IPS-NIHi11 (cell line): ENCODE results near the gene ADGRF3.
"Not testable (repeated sequence)": the region's sequence is repeated elsewhere in the genome, so short reads cannot be mapped to it uniquely, and the experiment has no call there.

Experiments
- DNase-seq: peaks from one replicate; pipeline ENCODE4 v3.0.0; 2012; ENCODE audit warnings: mixed read lengths, low spot score

The ADGRF3 gene

DNA sequence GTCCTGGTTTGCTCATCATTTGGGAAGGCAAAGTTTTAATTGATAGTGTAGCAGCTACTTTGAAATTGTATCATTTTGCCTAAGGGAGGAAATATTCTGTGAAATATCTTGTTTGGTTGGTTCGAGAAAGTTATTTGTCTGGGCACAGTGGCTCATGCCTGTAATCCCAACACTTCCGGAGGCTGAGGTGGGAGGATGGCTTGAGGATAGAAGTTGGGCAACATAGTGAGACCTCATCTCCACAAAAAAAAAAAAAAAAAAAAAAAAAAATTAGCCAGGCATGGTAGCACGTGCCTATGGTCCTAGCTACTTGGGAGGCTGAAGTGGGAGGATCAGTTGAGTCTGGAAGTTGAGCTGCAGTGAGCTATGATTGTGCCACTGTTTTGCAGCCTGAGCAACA, 3.1 kb upstream of the ADGRF3 start:
- no peak for DNase-seq

DNA sequence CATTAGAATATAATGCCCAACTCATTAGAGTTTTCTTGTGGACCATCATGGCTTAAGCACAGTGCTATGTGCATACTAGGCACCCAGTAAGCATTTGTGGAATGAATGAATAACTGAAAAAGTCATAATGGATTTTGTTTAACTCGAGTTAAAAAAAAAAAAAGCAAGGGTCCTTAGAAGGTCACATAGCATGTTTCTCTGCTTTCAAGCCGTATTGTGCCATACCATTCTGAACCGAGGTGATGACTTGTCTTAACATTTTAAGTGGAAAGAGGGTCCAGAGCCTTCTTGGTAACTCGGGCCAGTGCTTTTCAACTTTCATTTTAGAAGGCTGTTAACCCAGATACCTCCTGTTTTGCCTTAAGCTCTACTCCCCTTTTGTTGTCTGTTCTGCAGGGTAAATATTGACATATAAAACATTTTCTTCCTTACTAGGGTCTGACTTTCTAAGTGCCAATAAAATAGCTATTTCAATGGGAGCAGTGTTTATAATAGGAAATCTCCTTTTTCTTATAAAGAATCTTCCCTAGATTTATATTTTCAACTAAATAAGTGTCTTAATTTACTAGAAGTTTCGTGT, 787 bp upstream of the ADGRF3 start:
- no peak for DNase-seq

DNA sequence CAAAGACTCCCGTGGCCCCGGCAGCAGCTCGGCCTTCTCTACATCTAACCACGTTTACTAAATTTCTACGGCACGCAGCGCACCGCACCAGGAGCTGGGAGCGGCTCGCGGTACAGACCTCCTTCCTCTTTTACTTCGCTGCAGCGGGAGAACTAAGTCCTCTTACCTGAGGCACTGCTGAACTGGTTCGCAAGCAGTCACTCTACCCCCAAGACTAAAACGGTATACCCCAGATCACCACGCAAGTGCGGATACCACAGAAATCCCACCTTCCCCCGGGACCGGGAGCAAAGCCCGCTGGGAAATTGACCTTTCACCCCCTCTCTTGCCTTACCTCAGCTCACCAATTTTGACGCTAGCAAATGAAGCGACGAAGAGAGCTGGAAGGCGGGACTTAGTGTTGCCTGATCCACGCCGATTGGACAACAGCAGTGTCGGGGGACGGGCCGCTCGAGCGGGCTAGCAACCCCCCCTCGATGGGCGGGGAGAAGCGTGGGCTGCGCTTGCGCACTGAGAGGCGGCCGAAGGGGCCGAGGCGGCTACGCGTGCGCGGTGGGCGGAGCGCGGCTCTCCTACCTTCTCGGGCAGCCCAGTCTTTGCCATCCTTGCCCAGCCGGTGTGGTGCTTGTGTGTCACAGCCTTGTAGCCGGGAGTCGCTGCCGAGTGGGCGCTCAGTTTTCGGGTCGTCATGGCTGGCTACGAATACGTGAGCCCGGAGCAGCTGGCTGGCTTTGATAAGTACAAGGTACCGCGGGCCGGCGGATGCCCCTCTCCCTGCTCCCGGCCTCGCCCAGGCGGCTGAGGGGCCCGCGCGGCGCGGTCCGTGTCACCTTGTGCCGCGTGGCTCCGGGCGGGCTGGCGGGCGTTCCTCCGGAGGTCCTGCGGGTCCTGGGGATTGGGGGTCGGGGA, 790 bp downstream of the ADGRF3 start, which contains the start of gene SELENOI:
TSS of gene SELENOI (plus strand) at position 599 of the 909 bp plus-strand sequence. CDS start at position 689, 90 bp downstream.
- DNase-seq = peak; percentile 96

DNA sequence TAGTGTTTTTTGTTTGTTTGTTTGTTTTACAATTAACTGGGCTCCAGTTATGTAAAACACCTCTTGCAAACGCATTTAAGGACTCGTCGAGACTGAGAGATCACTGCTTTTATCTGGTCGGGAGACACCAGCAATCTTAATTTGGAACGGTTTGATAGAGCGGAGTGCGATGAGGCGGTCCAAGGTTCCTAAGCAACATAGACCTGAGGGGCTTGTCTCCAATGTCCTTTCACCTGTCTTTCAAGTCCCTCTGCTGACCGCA, 1.4 kb downstream of the ADGRF3 start:
- no peak for DNase-seq

DNA sequence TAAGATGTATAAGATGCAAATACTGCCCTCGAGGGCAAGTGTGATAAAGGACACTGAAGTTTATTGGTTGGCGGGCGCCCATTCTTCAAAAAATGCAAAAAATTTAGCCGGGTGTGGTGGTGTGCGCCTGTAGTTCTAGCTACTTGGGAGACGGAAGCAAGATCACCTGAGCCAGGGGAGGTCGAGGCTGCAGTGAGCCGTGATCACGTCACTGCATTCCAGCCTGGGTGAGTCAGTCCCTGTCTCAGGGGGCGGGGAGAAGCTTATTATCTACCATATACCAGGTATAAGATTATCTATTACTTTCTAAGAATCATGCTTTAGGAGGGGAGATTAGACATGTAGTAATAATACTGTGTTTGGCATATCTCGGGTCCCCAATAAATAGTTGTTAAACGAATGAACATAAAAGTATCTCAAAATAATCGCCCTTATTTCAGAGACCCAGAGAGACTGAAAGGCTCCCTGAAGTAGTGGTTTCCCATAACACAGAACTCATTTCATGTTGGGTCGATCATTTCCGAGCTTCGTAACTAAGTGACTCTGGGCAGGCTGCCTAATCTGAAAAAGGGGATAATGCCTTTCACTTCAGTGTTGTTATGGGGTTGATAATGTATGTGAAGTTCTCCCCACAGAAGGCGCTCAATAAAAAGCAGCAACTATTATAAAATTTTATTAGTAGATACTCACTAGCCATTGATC, 1.9 kb downstream of the ADGRF3 start:
- DNase-seq = no peak

DNA sequence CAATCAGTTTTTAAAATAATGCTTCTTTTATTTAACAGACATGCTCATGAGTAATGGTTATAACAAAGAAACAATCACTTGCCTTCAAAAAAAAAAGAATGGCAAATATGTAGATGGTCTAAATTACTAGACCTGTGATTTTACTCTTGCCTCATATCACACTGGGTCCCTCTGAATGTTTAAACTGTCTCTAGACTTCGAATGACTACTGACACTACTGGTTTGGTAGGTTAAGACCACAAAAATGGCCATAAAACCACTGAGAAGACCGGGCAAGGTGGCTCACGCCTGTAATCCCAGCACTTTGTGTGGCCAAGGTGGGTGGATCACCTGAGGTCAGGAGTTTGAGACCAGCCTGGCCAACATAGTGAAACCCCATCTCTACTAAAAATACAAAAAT, 5.8 kb downstream of the ADGRF3 start:
- no peak for DNase-seq

DNA sequence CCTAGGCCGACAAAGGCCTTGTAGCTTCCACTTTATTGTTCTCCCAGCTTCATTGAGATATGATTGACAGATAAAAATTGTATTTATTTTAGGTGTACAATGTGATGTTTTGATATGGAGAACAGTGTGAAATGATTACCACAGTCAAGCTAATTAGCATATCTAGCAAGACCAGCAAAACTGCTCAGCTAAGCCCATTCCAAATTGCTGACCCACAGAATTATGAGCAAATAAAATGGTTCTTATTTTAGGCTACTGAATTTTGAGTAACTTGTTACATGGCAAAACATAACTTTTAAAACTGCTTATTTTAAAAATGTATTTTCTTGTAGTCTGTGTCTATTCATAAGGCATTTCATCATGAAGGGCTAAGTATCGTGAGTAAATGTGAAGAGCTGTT, 9.3 kb downstream of the ADGRF3 start:
- no peak for DNase-seq

DNA sequence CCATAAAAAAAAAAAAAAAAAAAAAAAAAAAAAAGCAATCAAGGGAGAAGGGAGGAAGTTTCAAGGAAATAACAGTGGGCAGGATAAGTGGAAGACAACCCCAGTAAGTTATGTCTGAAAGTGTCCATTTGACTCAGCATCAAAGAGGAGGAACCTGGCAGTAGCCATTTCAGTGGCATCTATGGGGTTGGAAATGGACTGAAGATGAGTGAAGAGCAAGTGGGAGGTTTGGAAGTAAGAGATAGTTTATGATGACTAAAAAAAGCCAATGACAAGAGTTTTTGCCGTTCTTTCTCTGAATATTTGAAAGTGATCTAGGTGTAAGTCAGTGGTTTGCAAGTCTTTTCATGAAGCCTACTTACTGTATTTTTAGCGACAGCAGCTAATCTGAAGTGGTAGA, 9.9 kb downstream of the ADGRF3 start:
- DNase-seq = no peak

DNA sequence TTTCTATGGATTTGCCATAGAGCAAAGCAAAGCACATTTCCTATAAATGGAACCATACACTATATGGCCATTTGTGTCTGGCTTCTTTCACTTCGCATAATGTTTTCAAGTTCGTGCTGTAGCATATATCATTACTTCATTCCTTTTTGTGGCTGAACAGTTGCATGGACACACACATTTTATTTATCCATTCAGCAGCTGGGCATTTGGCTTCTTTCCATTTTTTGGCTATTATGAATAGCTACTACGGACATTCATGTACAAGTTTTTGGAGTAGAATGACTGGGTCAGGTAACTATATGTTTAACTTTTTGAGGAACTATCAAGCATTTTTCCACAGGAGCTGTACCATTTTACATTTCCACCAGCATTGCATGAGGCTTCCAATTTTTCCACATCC, 11.4 kb downstream of the ADGRF3 start:
- DNase-seq = no peak

DNA sequence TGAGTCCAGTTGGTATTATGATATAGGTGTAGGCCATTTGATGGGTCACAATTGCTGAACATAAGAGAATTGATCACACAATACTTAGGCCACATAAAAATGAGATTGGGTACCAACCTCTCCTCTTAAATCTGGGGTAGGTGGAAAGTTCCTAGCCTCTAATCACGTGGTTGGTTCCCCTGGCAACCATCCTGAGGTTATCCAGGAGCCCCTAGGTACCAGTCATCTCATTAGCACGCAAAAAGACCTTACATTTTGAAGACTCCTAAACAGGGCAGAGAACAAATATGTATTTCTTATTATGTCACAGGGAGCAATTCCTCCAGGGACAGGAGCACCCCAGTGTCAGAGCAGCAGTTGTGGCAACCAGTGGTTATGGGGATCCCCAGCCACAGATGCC, 13.3 kb downstream of the ADGRF3 start:
- DNase-seq = no peak

DNA sequence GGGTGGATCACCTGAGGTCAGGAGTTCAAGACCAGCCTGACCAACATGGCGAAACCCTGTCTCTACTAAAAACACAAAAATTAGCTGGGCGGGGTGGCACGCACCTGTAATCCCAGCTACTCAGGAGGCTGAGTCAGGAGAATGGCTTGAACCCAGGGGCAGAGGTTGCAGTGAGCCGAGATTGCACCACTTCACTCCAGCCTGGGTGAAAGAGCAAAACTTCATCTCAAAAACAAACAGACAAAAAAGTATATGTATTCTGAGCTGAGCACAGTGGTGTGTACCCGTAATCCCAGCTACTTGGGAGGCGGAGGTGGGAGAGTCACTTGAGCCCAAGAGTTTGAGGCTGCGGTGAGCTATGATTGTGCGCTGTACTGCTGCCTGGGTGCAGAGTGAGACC, 15.3 kb downstream of the ADGRF3 start:
- DNase-seq = not testable (repeated sequence)

DNA sequence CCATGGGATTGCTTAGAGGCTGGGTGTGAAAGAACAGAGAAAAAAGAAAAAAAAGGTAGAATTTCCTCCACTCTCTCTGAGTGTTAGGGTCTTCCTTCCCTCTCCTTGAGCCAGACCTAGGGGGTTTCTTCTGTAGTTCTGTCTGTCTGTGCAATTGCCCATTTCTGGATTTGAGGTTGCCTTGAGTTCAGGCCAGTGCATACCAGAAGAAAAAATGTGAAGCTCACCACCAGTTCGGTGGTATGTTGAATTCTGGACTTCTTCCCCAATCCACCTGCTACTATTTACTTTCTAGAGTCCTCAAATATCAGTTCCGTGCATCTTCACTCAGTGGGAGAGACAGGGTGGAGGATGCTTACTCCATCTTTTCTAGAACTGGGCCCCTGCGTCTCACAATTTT, 16.0 kb downstream of the ADGRF3 start:
- DNase-seq = no peak

DNA sequence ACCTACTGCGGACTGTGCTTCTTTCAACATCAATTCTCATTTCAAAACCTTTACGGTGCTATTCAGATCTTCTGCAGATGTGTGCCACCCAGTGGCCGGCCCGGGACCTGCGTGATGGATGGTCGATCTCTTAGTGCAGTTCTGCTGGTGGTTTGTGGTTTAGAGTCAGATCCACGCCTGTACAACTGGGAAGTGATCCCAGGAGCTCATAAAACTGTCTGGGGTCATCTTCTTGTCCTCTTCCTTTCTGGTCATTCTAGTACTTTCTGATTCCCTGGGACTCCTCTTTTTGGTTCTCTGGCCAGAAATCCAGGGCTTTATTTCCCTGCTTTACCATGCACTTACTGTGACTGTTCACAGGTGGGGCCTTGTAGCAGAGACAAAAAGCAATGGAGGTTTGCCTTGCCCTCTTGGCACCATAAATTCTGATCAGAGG, 16.5 kb downstream of the ADGRF3 start:
- peak; percentile 80 for DNase-seq

DNA sequence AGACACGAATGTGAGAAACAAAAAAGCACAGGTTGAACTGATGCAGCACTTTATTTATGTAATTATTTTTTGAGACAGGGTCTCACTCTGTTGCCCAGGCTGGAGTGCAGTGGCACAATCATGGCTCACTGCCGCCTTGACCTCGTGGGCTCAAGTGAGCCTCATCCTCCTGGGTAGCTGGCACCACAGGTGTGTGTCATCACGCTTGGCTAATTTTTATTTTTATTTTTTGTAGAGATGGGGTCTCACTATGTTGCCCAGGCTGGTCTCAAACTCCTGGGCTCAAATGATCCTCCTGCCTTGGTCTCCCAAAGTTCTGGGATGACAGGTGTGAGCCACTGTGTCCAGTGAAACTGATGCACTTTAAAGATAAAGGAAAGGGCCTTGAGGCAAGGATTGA, 17.5 kb downstream of the ADGRF3 start:
- DNase-seq = not testable (repeated sequence)

DNA sequence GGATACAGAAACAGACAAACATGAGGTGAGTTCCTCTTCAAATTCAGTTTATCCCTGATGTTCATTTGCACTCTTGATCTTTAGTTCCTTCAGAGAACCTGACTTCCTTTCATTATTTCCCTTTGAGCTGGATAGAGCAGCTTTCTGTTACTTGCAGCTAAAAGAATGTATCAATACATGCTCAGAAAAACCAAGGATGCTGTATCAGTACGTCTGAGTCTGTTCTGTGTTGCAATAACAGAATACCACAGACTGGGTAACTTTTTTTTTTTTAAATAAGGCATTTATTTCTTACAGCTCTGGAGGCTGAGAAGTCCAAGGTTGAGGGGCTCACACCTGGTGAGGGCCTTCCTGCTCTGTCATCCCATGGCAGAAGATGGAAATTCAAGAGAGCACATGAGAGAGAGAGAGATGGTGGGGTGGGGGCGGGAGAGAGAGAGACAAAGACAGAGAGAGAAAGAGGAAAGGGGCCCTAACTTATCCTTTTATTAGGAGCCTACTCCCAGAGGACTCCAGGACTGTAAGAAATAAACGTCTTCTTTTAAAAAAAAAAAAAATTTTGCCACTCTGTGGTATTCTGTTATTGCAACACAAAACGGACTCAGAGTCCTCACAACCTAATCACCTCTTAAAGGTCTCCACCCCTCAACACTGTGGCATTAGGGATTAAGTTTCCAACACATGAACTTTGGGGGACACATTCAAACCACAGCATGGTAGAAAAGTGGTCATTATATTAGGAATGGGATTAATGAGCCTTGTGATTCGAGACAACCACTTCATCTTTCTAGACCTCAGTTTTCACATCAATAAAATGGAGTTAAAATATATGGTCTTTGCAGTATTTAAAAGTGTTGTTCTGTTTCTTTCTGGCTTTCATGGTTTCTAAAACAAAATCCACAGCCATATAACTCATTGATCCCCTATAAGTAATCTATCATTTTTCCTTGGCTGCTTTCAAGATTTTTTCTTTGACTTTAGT, 19.0 kb downstream of the ADGRF3 start:
- DNase-seq = no peak

DNA sequence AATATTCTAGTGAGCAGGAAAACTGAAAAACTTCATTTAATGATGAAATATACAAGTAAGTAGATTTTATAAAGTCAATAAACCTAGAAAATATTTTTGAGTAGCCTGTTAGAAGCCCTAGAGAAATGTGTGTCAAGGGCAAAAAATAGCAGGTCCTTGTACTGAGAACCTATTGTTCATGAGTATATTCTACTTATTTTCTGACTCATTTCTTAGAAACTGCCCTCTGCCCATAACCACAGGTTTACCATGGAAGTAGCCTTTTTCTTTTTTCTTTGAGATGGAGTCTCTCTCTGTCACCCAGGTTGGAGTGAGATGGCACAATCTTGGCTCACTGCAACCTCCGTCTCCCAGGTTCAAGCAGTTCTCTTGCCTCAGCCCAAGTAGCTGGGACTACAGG, 20.1 kb downstream of the ADGRF3 start:
- DNase-seq = no peak

DNA sequence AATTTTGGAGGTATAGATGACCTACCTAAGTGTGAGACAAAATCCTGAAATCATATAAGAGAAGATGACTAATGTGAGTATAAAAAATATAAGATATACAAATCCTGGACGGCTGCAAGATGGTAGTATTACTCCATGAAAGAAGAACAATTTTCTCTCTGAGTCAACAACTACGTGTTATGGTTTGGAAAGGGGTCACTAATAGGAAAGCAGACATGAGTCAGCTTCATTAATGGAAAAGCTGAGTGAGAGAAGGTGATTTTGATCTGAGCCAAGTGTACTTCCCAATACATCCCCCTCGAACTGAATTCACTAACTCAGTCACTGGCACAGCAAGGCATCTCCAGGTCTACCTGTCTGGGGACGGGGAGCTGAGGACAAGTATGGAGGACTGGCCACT, 20.7 kb downstream of the ADGRF3 start:
- no peak for DNase-seq

DNA sequence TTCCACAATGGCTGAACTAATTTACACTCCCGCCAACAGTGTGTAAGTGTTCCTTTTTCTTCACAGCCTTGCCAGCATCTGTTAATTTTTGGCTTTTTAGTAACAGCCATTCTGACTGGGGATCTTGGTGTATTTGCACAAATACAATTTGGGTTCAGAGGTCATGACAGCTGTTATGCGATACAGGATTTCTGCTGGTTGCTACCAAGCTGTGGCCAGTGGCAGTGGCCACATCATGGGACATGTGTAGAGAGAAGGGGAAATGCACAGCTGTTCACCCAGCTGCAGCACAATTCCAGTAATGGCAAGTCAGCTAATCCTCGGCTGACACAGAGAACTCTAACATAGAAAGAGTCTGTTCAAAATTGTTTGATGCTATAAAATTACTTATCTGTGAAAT, 21.7 kb downstream of the ADGRF3 start:
- no peak for DNase-seq

DNA sequence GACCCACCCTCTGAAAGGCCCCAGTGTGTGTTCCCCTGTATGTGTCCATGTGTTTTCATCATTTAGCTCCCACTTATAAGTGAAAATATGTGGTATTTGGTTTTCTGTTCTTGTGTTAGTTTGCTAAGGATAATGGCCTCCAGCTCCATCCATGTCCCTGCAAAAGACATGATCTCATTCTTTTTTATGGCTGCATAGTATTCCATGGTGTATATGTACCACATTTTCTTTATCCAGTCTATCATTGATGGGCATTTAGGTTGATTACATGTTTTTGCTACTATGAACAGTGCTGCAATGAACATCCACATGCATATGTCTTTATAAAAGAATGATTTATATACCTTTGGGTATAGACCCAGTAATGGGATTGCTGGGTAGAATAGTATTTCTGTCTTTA, 22.1 kb downstream of the ADGRF3 start:
- not testable (repeated sequence) for DNase-seq

DNA sequence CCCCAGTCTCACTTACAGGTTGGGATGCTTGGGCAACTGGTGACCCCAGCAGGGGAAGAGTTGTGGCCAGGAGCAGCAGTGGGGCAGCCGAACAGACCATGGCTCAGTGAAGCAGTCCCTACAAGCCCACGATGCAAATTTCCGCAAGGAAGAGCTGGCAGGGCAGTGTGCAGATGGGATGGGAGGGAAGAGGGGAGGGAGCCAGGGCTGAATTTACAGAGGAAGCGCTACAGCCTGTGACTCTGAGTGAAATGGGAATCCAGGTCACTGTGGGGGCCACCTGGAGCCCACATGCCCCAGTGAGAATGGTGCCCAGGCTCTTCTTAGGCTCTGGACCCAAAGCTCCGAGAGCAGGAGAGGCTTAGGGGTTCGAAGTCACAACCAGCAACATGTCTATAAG, 27.6 kb downstream of the ADGRF3 start:
- DNase-seq = no peak

DNA sequence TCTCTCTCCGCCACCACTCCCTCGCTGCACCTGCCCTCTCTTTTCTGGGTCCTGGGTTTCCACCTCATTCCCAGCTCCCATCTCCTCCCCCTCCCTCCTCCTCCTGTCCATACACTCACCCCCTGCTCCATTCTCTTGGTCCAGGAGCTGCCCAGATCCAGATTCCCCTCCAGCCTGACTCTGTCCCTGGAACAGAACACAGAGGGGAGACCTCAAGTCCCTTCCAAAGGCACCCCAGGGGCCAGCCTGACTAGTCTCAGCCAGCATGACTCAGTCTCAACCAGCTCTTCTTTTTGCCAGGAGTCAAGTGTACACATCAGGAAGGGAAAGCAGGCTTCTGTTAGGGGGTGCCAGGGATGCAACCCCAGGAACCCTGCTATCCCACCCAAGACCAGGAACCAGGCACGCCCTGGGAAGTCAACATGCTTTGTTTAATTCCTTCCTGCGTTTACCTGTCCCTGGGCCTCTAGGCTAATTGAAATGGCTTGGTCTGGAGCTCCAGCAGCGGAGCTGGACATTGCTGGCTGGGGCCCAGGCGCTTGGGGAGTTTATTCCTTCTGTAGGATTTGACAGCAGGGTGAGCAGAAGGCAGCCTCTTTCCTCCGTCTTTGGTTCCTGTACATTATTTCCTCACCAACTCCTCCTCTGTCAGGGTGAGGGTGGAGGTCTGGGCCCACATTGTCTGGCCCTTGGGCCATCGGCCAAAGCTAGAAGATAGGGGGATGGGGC, 29.0 kb downstream of the ADGRF3 start:
- no peak for DNase-seq
